ENCODE measurements around the gene GRAMD2B.

GRCh38 chr5:126516133-126516532, 92.9 kb downstream of the GRAMD2B start:
- TF ChIP-seq EZH2phosphoT487 (IDR thresholded peaks at IDR 0.05; ENCODE audit: insufficient read depth, low read depth) (no peak), EZH2 (IDR thresholded peaks at IDR 0.05; ENCODE audit: insufficient read depth, poor library complexity, severe bottlenecking) (no peak)

Measured in GM23248 (cell line).